Uterus (tissue), 2 donors: ENCODE results near the gene BSND.

Experiments used
- CTCF ChIP-seq, 4 experiments: fragments of 200-600 bp in 2 of 4; fragments of 450-650 bp in 2 of 4; sonication (generic) in 2 of 4; IDR thresholded peaks; one replicate each; pipeline ENCODE4 v1.5.1; 2016 to 2019; ENCODE audit warnings: antibody characterized with exemption in 4 of 4, mild to moderate bottlenecking in 2 of 4, moderate library complexity in 1 of 4
- POLR2A ChIP-seq, 2 donors: fragments of 450-650 bp; IDR thresholded peaks; one replicate each; pipeline ENCODE4 v1.6.1; 2016; ENCODE audit warnings: antibody characterized with exemption in 2 of 2, mild to moderate bottlenecking in 1 of 2, moderate library complexity in 1 of 2

GRCh38 chr1:54972436-54972835 is 26.3 kb upstream of the BSND start:
- TF ChIP-seq CTCF (IDR thresholded peaks at IDR 0.05): no peak
- TF ChIP-seq POLR2A (IDR thresholded peaks at IDR 0.05): no peak
